ENCODE data around the gene NDUFV3.
"Not testable (repeated sequence)": the region's sequence is repeated elsewhere in the genome, so short reads cannot be mapped to it uniquely, and the experiment has no call there.

Gene NDUFV3

DNA sequence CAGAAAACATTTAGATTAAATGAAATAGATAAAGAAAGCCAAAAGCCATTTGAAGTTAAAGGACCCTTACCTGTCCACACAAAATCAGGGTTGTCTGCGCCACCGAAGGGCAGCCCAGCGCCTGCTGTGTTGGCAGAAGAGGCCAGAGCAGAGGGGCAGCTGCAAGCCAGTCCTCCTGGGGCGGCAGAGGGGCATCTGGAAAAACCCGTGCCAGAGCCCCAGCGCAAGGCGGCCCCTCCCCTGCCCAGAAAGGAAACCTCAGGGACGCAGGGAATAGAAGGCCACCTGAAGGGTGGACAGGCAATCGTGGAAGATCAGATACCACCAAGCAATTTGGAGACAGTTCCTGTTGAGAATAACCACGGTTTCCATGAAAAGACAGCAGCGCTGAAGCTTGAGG lies 10.7 kb downstream of the NDUFV3 start:
- no peak for FAIRE-seq

GRCh38 chr21:42905195-42905594 lies 12.1 kb downstream of the NDUFV3 start:
- no peak for FAIRE-seq

GRCh38 chr21:42906233-42906632 lies 13.1 kb downstream of the NDUFV3 start:
- FAIRE-seq, result no peak

DNA sequence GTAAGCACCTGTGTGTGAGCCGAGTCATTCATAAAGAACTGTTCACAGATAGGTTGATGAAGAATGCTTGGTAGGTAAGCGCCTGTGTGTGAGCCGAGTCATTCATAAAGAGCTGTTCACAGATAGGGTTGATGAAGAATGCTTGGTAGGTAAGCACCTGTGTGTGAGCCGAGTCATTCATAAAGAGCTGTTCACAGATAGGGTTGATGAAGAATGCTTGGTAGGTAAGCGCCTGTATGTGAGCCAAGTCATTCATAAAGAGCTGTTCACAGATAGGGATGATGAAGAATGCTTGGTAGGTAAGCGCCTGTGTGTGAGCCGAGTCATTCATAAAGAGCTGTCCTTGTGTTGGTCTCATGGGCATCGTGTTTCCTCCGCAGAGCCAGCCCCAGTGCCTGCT lies 15.4 kb downstream of the NDUFV3 start:
- not testable (repeated sequence) for FAIRE-seq

GRCh38 chr21:42911920-42912319 lies 18.8 kb downstream of the NDUFV3 start:
- FAIRE-seq, result not testable (repeated sequence)

DNA sequence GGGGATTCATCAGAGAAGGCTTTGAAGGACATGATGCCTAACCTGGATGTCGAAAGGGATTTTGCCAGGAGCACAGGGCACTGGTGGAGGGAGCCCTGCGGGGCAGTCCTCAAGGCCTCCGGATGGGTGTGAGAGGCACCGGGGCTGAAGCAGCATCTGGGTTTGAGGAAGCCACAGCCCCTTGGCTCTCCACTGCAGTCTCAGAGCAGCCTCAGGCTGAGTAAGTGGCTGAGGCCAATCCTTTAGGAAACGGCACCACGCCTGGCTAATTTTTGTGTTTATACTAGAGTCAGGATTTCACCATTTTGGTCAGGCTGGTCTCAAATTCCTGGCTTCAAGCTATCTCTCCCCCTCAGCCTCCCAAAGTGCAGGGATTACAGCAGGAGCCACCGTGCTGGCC lies 20.4 kb downstream of the NDUFV3 start:
- FAIRE-seq, result no peak

DNA sequence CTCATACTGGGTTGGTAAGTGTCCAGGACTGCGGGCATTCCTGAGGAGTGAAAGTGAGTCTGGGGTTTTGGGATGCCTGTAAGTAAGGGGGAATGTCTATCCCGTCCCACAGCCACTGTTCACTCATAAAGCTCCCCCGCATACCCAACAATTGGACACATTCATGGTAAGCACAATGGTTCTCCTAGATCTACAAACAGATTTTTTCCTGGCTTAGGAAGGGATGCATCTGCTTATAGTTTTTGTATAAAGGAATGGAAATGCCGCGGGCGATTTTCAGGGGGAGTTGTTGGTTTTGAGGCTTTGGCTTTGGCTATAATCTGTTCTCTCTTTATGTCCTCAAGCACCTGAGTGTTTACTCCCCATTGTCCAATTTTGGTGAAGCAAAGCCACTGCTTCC lies 25.2 kb downstream of the NDUFV3 start:
- FAIRE-seq, result no peak

- FAIRE-seq, result no peak
These were observed 28.8 kb downstream of the NDUFV3 start for GRCh38 chr21:42921927-42922326.

DNA sequence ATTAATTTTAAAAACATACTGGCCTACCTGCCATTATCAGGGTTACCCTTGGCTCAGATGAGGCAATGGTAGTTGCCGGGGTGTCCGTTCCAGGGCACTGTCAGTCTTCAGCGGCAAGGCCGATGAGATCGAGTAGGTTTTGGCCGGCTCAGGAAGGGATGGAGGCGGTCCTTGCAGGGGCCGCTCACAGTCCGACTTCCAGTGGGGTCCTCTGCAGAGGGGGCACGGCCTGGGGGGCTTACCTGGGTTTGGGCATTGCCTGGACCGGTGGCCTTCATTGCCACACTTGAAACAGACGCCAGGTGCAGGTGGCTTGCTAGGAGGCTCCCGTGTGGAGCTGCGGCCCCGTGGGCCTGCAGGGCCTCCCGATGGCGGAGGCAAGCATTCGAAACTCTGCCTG lies 29.8 kb downstream of the NDUFV3 start:
- FAIRE-seq, result no peak

DNA sequence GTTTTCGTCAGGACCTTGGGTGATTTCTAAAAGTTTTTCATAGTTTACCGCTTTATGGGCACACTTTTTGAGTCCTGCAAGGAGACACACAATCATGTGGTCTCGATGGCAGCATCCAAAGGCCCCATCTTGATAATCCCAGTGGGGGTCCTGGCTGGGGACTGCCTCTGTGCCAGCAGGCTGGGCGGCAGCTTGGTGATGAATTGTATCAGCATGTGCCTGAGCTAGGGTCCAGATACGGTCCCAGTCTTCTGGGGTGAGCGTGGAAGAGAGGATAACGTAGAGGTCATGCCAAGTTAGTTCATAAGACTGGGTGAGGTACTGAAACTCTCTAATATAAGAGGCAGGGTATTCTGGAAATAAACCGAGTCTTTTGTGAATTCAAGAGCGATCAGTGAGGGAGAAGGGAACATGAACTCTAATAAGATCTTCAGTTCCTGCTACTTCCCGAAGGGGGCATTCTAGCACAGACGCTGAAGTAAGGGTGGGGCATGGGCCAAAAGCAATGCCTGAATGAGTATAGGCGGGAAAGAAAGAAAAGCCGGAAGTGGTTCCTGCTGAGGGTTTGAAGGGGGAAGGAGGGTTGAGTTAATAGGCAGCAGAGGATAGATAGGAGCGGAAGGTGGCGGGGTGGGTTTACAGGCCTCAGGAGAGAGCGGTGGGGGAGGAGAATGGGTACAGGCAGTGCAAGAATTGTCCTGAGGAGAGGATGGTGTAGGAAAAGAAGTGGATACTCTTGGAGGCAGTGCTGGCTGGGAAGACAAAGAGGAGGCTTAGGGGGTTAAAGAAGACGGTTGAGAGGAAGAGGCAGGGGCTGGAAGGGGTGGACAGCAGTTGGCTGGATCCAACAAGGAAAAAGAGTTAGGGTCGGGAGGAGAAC lies 30.7 kb downstream of the NDUFV3 start:
- FAIRE-seq, result peak; percentile 80

DNA sequence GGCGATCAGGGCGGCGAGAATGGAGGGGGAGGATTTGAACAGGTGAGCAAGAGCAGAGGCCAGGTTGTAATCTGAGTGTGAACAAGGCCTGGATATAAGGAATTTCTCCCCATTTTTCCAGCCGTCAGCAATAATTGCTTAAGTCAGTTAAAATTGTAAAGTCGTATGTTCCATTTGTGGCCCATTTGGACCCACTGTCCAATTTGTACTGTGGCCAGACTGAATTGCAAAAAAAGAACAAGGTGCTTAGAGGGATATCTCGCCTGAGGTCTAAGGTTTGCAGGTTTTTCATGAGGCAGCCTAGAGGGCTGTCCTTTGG lies 31.3 kb downstream of the NDUFV3 start:
- FAIRE-seq, result no peak

- no peak for FAIRE-seq
These were observed 32.2 kb downstream of the NDUFV3 start, which contains the start of gene ERVH48-1 for GRCh38 chr21:42925114-42925926. Gene ERVH48-1, minus strand, starts transcription at chr21:42925630. Its CDS starts 6,624 bp downstream, at chr21:42919006.

DNA sequence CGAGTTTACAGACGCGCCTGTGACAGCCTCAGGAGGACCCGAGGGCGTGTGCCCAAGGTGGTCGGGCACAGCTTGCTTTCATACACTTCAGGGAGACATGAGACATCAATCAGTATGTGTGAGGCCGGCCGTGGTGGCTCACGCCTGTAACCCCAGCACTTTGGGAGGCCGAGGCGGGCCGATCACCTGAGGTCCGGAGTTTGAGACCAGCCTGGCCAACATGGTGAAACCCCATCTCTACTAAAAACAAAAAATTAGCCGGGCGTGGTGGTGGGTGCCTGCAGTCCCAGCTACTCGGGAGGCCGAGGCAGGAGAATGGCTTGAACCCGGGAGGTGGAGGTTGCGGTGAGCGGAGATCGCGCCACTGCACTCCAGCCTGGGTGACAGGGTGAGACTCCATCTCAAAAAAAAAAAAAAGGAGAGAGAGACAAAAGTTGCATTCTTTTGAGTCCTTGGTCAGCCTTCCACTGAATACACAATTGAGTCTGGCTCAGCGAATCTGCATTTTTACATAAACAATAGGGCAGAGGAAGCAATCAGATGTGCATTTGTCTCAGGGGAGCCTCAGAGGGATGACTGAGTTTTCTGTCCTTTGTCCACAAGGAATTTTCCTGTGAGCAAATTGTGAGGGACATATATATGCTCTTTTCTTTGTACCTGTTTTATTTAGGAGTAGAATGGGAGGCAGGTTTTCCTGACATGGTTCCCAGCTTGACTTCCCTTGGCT lies 34.5 kb downstream of the NDUFV3 start:
- not testable (repeated sequence) for FAIRE-seq

DNA sequence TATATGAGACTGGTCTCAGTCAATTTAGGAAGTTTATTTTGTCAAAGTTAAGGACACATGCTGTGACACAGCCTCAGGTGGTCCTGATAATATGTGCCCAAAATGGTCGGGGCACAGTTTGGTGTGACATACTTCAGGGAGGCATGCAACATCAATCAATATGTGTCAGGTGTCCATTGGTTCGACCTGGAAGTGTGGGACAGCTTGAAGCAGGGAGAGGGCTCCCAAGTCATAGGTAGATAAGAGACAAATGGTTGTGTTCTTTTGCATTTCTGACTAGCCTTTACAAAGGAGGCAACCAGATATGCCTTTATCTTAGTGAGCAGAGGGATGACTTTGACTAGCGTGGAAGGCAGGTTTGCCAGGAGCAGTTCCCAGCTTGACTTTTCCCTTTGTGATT lies 36.9 kb downstream of the NDUFV3 start:
- FAIRE-seq, result no peak

DNA sequence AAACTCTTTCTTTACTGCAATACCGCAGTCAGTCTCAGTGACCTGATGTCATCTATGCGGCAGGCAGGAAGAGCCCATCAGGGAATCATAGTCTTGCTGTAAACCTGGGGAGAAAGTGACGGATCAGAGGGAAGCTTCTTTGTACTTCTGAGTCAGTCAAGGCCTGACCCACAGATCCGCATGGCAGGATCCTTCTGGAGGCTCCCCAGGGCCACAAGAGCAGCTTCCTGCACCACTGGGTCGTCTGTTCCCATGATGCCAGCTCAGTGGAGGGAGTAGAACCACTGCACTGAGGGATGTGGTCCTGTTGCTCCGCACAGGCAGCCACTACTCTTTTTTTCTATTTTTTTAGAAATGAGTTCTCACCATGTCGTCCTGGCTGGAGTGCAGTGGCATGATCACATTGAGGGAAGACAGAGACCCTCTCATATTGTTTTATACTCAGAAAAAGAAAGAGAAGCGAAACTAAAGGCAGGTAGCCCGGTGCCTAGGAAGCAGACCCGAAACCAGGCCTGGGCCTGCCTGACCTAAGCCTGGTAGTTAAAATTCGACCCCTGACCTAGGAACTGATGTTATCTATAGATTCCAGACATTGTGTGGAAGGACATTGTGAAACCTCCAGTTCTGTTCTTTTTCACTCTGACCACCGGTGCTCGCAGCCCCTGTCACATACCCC lies 38.6 kb downstream of the NDUFV3 start:
- FAIRE-seq, result no peak

DNA sequence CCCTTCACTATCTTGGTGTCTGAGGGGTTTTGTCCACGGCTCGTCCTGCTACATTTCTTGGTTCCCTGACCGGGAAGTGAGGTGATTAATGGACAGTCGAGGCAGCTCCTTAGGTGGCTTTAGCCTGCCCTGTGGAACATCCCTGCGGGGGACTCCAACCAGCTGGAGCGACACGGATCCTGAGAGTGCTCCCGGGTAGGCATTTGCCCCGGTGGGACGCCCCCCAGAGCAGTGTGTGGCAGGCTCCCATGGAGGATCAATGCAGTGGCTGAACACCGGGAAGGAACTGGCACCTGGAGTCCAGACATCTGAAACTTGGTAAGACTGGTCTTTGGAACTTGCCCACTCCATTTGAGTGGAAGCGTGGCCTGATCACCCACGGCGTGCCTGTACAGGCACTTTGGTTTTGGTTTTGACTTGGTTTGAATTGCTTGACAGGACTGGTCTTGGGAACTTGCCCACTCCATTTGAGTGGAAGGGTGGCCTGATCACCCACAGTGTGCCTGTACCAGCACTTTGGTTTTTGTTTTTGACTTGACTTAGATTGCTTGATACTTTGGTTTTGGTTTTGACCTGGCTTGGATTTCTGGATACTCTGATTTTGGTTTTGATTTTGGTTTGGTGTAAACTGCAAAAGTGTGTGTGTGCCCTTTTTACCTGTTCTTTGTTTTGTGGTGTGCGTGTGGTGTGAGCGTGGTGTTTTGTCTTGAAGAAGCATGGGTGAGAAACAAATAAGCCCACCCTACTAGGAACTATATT lies 39.4 kb downstream of the NDUFV3 start:
- FAIRE-seq, result not testable (repeated sequence)

- FAIRE-seq, result not testable (repeated sequence)
These were observed 40.2 kb downstream of the NDUFV3 start for GRCh38 chr21:42933137-42933970.

DNA sequence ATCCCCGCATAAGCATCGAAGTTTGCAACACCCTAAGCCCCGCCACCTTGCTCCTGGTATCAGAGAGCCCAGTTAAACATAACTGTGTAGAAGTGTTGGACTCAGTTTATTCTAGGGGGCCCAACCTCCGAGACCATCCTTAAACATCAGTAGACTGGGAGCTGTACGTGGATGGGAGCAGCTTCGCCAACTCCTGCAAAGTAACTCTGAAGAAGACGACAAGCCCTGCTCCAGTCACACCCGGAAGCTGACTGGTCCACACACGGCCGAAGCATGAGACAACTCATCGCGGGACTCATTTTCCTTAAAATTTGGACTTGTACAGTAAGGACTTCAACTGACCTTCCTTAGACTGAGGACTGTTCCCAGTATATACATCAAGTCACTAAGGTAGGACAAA lies 40.9 kb downstream of the NDUFV3 start:
- FAIRE-seq, result not testable (repeated sequence)

DNA sequence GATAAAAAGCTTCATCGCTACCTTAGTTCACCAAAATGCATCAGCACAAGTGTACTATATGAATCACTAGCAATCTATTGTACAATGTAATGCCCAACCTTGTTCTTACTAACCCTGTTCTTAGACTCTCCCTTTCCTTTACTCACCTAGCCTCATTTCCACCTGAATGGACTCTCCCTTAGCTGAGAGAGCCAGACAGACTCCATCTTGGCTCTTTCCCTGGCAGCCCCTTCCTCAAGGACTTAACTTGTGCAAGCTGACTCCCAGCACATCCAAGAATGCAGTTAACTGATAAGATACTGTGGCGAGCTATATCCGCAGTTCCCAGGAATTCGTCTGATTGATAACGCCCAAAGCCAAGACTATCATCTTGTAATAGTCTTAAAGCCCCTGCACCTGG lies 43.3 kb downstream of the NDUFV3 start:
- FAIRE-seq, result not testable (repeated sequence)

- FAIRE-seq, result not testable (repeated sequence)
These were observed 44.2 kb downstream of the NDUFV3 start for GRCh38 chr21:42937034-42937940.
